CD14-positive monocyte (primary cell): ENCODE data around the gene CAPN11. TPM values are rescaled to one million over a fixed set of nuclear protein-coding genes. Genes with fewer than 3 reads are reported as not detected.
"Not testable (repeated sequence)": the region's sequence is repeated elsewhere in the genome, so short reads cannot be mapped to it uniquely, and the experiment has no call there.

Source experiments
- DNase-seq, 3 donors: peaks; one replicate each; pipeline ENCODE4 v3.0.0-alpha.2; 2011 to 2022
- H2AFZ ChIP-seq: 2 replicates; pipeline ENCODE4 v1.6.0; 2012; ENCODE audit warnings: mild to moderate bottlenecking, low read depth, low read length, inconsistent platforms; ENCODE audit not compliant: insufficient read depth, poor library complexity, severe bottlenecking
- H3K27ac ChIP-seq, 2 donors: 1 replicate in 1 of 2; 2 replicates in 1 of 2; pipeline ENCODE4 v1.5.1; 2012 to 2013; ENCODE audit warnings: low read length in 2 of 2, control low read depth in 1 of 2, inconsistent platforms in 1 of 2, low read depth in 1 of 2, mild to moderate bottlenecking in 1 of 2
- H3K27me3 ChIP-seq, 2 donors: one replicate each; pipeline versions ENCODE4 v1.6.0 to v1.6.1; 2011 to 2013; ENCODE audit warnings: low read length in 2 of 2; ENCODE audit not compliant: control insufficient read depth in 2 of 2, insufficient read depth in 2 of 2
- H3K36me3 ChIP-seq, 2 donors: replicated peaks in 1 of 2; 1 replicate in 1 of 2; 2 replicates in 1 of 2; pipeline versions ENCODE4 v1.5.1 to v1.6.1; 2012 to 2013; ENCODE audit warnings: low read length in 2 of 2, control low read depth in 1 of 2, inconsistent platforms in 1 of 2, mild to moderate bottlenecking in 1 of 2; ENCODE audit not compliant: insufficient read depth in 2 of 2, control insufficient read depth in 1 of 2
- H3K4me1 ChIP-seq, 2 donors: 1 replicate in 1 of 2; 2 replicates in 1 of 2; pipeline versions ENCODE4 v1.5.1 to v1.6.1; 2012 to 2013; ENCODE audit warnings: low read length in 2 of 2, control low read depth in 1 of 2, inconsistent platforms in 1 of 2, mild to moderate bottlenecking in 1 of 2, moderate library complexity in 1 of 2; ENCODE audit not compliant: insufficient read depth in 2 of 2, control insufficient read depth in 1 of 2
- H3K4me2 ChIP-seq: replicated peaks from 2 replicates; pipeline ENCODE3; 2012; ENCODE audit warnings: low read length, moderate library complexity, mild to moderate bottlenecking; ENCODE audit not compliant: poor library complexity, severe bottlenecking; ENCODE audit errors: extremely low read depth
- H3K4me3 ChIP-seq, 3 experiments: fragments of 200-600 bp in 1 of 3; sonication (generic) in 1 of 3; replicated peaks in 1 of 3; 1 replicate in 2 of 3; 2 replicates in 1 of 3; pipeline ENCODE4 v1.5.1; 2011 to 2013; ENCODE audit warnings: low read length in 3 of 3, mild to moderate bottlenecking in 3 of 3, control low read depth in 2 of 3, low read depth in 2 of 3, inconsistent platforms in 1 of 3, moderate library complexity in 1 of 3
- H3K79me2 ChIP-seq: 2 replicates; pipeline ENCODE4 v1.6.0; 2012; ENCODE audit warnings: mild to moderate bottlenecking, control low read depth, inconsistent platforms, low read length, moderate library complexity; ENCODE audit not compliant: insufficient read depth
- H3K9ac ChIP-seq: 2 replicates; pipeline ENCODE4 v1.6.0; 2017; ENCODE audit warnings: low read length, mild to moderate bottlenecking; ENCODE audit not compliant: insufficient read depth, poor library complexity, severe bottlenecking
- H3K9me3 ChIP-seq, 2 donors: replicated peaks in 1 of 2; 1 replicate in 1 of 2; 2 replicates in 1 of 2; pipeline versions ENCODE4 v1.5.1 to v1.6.1; 2012 to 2013; ENCODE audit warnings: low read length in 2 of 2, control low read depth in 1 of 2; ENCODE audit not compliant: control insufficient read depth in 1 of 2, insufficient read depth in 1 of 2
- H4K20me1 ChIP-seq: 2 replicates; pipeline ENCODE4 v1.6.0; 2012; ENCODE audit warnings: mild to moderate bottlenecking, low read length, control low read depth, moderate library complexity; ENCODE audit not compliant: insufficient read depth
- H3K27ac Mint-ChIP-seq, 7 donors: one replicate each; pipeline ENCODE4 v1.8.0; 2020; ENCODE audit warnings: mild to moderate bottlenecking in 7 of 7, mixed read lengths in 7 of 7, moderate library complexity in 6 of 7, inconsistent platforms in 2 of 7
- H3K27me3 Mint-ChIP-seq, 3 donors: one replicate each; pipeline ENCODE4 v1.8.0; 2021 to 2022; ENCODE audit warnings: low read depth in 3 of 3, mild to moderate bottlenecking in 3 of 3, mixed read lengths in 3 of 3, moderate library complexity in 3 of 3, inconsistent platforms in 1 of 3
- H3K36me3 Mint-ChIP-seq, 2 donors: one replicate each; pipeline ENCODE4 v1.8.0; 2020; ENCODE audit warnings: mixed read lengths in 2 of 2, inconsistent platforms in 1 of 2, mild to moderate bottlenecking in 1 of 2
- H3K4me1 Mint-ChIP-seq: one replicate; pipeline ENCODE4 v1.8.0; 2020; ENCODE audit warnings: mild to moderate bottlenecking, mixed read lengths
- H3K4me3 Mint-ChIP-seq, 2 donors: one replicate each; pipeline ENCODE4 v1.8.0; 2020; ENCODE audit warnings: mild to moderate bottlenecking in 2 of 2, mixed read lengths in 2 of 2, moderate library complexity in 1 of 2
- H3K9me3 Mint-ChIP-seq, 7 donors: one replicate each; pipeline ENCODE4 v1.8.0; 2020 to 2022; ENCODE audit warnings: mixed read lengths in 7 of 7, mild to moderate bottlenecking in 6 of 7, moderate library complexity in 6 of 7, inconsistent platforms in 2 of 7
- CTCF ChIP-seq: fragments of 200-600 bp; IDR thresholded peaks from one replicate; pipeline ENCODE4 v1.8.0; 2022; ENCODE audit warnings: antibody characterized with exemption, mild to moderate bottlenecking
- WGBS: methylation state at CpG from one replicate; pipeline ENCODE4 v1.1.5; 2013; ENCODE audit warnings: missing lambda C conversion rate; ENCODE audit not compliant: insufficient coverage; 5-methylcytosine and 5-hydroxymethylcytosine counted together
- intact Hi-C, 2 donors: fragments of 100-400 bp; cut with micrococcal nuclease; formaldehyde crosslinking; loops; one replicate each; pipeline versions ENCODE4 v1.15.0 to v1.15.1; 2023
- polyA plus RNA-seq, 3 donors: library from polyadenylated mRNA; depleted of rRNA in 1 of 3; unstranded in 2 of 3; stranded (reverse) in 1 of 3; fragments of 300-500 nt in 2 of 3; fragments of >200 nt in 1 of 3; fragmentation: Illumina TruSeq in 2 of 3; gene quantifications; 1 replicate in 2 of 3; 2 replicates in 1 of 3; pipeline ENCODE4 v1.2.3, GENCODE V29; 2012 to 2021

Gene CAPN11
- polyA plus RNA-seq, 3 donors, result 0.11 TPM; not detected in 2

GRCh38 chr6:44180886-44181285, 22.3 kb downstream of the CAPN11 start:
- H3K4me3 Mint-ChIP-seq, result no peak overlapping the region
- TF ChIP-seq CTCF, result no peak
- no peak overlapping the region for H2AFZ ChIP-seq
- no peaks in the 10 kb centered on the region for H3K27me3 ChIP-seq
- no peaks in the 10 kb centered on the region for H3K79me2 ChIP-seq
- no peak overlapping the region for H3K4me3 ChIP-seq
- H3K9me3 Mint-ChIP-seq, result no peaks in the 10 kb centered on the region
- intact Hi-C loops, result no loop called here
- no peaks in the 10 kb centered on the region for H3K9me3 ChIP-seq
- H3K27me3 Mint-ChIP-seq, result peaks cover 5 to 9% (median 9%) of the 10 kb centered on the region in 3 donors
- H3K4me1 ChIP-seq, result peaks cover 11 to 13% of the 10 kb centered on the region in 2 donors
- DNase-seq, result no peak
- H3K36me3 Mint-ChIP-seq, result no peaks in the 10 kb centered on the region
- 81% methylated on average over 2 of the region's 4 CpGs for WGBS
- H3K4me1 Mint-ChIP-seq, result peaks cover 15% of the 10 kb centered on the region
- H3K36me3 ChIP-seq, result no peaks in the 10 kb centered on the region
- no peak overlapping the region for H3K27ac ChIP-seq
- no peaks in the 10 kb centered on the region for H4K20me1 ChIP-seq
- no peak overlapping the region for H3K27ac Mint-ChIP-seq
- no peak overlapping the region for H3K9ac ChIP-seq
- H3K4me2 ChIP-seq, result no peak overlapping the region

GRCh38 chr6:44181784-44182183, 23.2 kb downstream of the CAPN11 start:
- H3K36me3 ChIP-seq, H3K27ac Mint-ChIP-seq, H3K4me3 ChIP-seq, H3K79me2 ChIP-seq, H3K27ac ChIP-seq, H3K4me3 Mint-ChIP-seq, H3K36me3 Mint-ChIP-seq, intact Hi-C loops, H3K4me2 ChIP-seq, H3K27me3 ChIP-seq, H2AFZ ChIP-seq, H4K20me1 ChIP-seq, DNase-seq, H3K4me1 ChIP-seq, H3K27me3 Mint-ChIP-seq, H3K9me3 ChIP-seq, H3K9me3 Mint-ChIP-seq, H3K9ac ChIP-seq: not testable (repeated sequence)
- peaks cover 11% of the 10 kb centered on the region for H3K4me1 Mint-ChIP-seq
